Measurements from ENCODE around the gene MEDAG.

Gene MEDAG

DNA sequence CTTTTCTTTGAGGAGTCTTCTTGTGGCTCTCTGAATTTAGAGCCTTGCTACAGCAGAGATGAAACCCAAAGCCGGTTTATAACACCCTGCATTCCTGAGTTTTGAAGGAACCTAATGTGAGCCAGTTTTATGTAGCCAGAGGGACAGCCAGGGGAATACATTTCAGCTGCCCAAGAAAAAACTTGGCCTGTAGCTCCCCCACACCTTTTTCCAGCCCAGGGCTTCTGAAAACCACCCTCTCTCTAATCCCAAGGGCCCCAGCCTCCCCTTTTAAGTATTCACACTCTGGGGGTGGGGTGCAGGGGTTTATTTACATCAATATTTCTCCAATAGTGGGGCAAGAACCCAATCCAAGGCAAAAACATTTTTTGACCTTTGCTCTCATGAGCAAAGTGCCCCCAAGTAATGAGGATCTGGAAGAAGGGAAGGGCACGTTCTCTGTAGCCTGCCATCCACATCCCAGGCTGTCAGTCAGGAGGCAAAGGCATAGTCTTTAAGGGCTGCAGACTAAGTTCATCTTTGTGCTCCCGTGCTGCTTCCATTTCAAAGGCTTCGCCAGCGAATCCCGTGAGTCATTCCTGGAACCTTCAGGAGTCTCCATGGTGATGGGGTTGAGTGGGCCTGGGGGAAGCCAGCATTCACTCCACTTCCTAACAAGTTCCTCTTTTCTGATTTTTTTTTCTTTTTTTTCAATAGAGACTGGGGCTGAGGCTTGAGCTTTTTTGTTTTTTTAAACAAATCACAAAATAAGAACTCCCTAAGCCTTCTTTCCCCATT is 33.2 kb upstream of the MEDAG start:
- DNase-seq, result peak in 21 of 51 donors; percentile 7 to 64 (median 38)

DNA sequence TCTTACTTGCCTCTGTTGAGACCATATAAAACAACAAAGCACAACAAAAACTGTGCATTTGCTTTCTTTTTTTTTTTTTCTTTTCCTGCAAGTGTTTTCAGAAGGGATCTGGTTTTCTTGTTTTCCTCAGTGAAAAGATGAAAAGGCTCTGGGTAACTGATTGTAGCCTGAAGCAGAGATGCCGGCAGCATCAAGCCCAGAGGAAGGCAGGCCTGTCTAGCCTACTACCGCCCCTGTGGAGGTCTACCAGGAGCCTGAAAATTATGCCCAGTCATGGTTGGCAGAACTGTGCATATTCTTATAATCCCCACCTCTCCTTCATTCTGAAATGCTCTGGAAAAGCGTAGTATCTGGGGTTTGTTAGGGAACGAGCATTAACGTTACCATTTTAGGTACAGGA is 32.6 kb upstream of the MEDAG start:
- no peak for DNase-seq

- DNase-seq, result no peak
Observed at GRCh38 chr13:30874111-30874510, 32.0 kb upstream of the MEDAG start.

GRCh38 chr13:30874561-30874960 is 31.5 kb upstream of the MEDAG start:
- DNase-seq, result no peak

- DNase-seq, result no peak
Observed at GRCh38 chr13:30877335-30877734, 28.7 kb upstream of the MEDAG start.

GRCh38 chr13:30880151-30880855 is 25.8 kb upstream of the MEDAG start:
- no peak for DNase-seq

GRCh38 chr13:30880856-30881155 is 25.3 kb upstream of the MEDAG start:
- DNase-seq, result no peak

GRCh38 chr13:30881191-30881651 is 24.9 kb upstream of the MEDAG start:
- no peak for DNase-seq

GRCh38 chr13:30882026-30882850 is 23.8 kb upstream of the MEDAG start:
- no peak for DNase-seq

GRCh38 chr13:30882996-30883766 is 22.9 kb upstream of the MEDAG start:
- DNase-seq, result no peak

GRCh38 chr13:30884543-30884942 is 21.5 kb upstream of the MEDAG start:
- DNase-seq, result no peak

- no peak for DNase-seq
Observed at GRCh38 chr13:30889196-30889690, 16.8 kb upstream of the MEDAG start.

DNA sequence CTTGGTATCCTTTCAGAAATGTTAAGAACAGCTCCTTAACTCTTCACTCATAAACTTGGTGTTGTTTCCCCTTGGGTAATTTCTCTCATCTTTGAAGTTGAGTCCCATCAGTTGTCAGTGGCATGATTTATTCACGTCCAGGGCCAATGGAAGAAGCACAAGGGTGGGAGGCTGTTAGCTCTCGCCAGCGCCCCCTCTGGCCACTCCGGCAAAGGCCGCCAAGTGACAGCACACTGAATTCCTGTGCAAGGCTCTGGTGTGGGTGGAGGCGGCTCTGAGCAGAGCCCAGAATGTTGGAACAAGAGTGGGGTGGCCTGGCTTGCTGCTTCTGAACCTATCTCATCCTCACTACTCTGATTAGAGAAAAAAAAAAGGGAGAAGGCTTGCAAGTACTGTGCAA is 13.1 kb upstream of the MEDAG start:
- DNase-seq, result no peak

DNA sequence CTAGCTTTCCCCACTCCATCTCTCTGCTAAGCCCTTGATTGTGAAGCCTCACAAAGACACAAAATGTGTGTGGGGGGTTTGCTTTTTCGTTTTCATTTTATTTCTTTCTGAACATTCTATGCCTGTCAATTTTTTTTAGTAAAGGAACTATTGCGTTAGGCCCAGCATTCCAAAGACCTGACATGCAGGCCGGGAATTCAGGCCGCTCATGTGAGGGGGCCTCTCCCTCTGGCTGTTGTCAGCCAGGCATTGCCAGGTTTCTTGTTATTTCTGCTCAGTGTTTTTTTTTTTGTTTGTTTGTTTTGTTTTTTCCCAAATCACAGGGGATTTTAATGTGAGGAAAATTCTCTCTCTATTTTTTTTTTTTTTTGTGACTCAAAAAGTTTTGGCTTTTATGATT is 10.3 kb upstream of the MEDAG start:
- no peak for DNase-seq

DNA sequence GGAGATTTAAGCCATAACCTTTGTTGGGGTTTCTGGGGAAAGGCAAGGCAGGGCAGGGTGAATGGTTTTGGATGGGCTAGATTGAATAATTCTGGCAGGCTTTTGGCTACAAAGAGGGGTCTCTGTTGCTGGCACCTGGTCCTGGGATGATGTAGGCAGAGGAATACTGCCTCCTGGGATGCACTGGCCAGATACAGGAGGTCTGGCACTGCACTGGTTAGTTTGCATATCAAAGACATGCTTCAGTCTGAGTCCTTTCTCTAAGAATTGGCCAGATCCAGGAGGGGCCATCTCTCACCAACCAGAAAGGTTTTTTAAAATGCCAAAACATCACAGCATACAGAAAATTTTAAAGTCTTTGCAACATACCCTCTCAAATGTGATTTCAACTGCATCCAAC is 8.0 kb upstream of the MEDAG start:
- DNase-seq, result no peak

DNA sequence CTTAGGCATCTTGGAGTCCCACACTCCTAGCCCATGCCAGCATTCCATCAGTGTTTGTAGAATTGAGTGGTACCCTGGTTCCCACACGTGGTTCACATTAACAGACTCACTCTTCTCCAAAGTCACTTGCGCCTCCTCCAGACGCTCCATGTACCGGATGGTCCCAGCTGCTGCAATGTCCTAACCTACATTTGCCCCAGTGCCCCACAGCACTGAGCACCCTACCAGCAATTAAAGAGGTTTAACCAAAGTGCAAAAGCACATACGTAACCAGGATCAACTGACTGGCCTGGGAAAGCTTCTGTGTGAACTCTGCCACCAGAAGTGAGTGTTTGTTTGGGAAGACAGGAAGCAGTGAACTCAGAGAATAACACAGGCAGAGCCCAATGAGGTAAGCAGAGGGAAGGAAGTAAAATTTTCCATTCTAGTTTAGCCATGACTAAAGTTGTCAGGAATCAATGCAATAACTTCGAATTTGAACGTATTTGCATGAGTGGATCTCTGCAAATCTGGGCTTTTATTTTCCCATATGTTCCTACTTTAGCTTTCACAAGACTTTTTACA is 7.3 kb upstream of the MEDAG start:
- no peak for DNase-seq

- no peak for DNase-seq
Observed at GRCh38 chr13:30900436-30900835, 5.6 kb upstream of the MEDAG start.

DNA sequence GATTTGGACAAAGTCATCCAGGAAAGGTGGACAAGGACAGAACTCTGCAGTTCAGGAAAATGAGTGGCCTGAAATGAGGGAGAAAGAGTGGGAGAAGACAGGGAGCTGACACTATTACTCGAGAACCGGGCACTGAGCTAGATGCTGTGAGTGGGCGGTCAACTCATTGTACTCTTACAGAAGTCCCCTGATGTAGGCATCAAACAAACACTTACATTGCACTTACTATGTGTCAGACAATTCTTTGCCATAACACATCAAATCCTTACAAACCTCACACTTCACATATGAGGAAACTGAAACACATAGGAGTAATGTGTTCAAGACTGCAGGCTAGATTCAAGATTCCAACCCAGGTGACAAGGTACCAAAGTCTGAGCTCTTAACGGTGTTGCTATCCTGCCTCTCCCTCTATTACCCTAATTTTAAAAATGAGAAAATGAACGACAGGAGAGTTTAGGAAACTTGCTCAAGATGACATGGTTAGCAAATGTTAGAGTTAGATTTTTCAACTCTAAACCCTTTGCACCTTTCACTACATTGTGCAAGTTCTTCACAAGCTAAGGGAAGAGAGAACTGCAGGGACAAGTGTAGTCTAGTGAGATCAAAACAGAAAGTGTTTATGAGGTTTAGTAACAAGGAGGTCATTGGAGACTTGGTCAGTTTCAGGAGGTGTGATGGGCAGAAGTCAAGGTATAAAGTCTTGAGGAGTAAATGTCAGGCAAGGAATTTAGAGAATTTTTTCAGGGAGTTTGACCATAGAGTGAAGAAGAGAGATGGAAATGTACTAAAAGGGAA is 4.9 kb upstream of the MEDAG start:
- DNase-seq, result no peak

DNA sequence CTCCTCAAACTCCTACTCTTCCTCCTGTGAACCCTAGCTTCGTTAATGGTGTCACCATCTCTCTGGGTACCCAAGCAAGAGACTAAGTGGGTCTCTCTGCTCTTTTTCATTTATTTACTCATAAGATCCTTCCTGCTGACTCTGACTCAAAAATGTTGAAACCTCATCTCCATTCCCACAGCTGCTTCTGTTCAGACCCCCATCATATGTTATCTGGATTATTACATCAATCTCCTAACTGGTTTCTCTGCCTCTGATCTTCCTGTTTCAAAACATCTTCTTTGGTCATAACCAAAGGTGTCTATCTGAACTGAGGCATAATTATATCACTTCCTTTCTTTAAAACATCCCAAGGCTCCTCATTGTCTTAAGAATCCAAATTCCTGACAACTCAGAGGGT is 2.0 kb upstream of the MEDAG start:
- DNase-seq, result no peak

DNA sequence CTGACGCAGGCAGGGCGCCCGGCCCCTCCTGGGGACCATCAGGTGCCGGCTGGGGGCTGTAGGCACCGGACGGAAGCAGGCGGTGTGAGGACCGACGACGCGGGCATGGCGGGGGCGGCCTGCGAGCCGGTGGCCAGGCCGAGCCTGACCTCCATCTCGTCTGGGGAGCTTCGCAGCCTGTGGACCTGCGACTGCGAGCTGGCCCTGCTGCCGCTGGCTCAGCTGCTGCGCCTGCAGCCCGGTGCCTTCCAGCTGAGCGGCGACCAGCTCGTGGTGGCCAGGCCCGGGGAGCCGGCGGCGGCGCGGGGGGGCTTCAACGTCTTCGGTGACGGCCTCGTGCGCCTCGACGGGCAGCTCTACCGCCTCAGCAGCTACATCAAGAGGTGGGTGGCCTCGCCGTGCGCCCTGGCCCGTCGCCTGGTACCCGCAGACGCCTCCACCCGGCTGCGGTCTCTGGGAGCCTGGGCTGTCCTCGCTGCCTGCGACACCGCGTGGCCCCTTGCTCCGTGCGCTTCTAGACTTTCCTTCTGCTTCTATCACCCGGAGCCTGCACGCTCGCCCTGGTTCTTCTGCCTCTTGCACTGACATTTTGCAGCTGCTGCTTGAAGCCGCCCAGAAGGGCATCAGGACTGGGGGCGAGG is 460 bp downstream of the MEDAG start:
- DNase-seq, result no peak

Measured in hypothalamus (tissue), 51 donors.